HCT116 (cell line): ENCODE results near the gene METTL26. TPM values are rescaled to one million over a fixed set of nuclear protein-coding genes. Genes with fewer than 3 reads are reported as not detected.

Experiments
- ATAC-seq: fragments of 200-7000 bp; cut with Tn5 transposase; 2 replicates; pipeline ENCODE4 v1.9.1; 2020; ENCODE audit warnings: mild to moderate bottlenecking, moderate library complexity
- BruUV-seq: library from RNA; stranded (reverse); fragments of 400-500 nt; replicated peaks from 2 replicates; lab custom pipeline; 2021; lab: Mats Ljungman, UMichigan
- CTCF ChIA-PET: fragments of 300-600 bp; sonication (Branson Sonifier 250); formaldehyde crosslinking; loops from one replicate; lab custom pipeline; 2021; ENCODE audit warnings: antibody characterized with exemption; lab: Charles Lee
- POLR2A ChIA-PET: fragments of 300-600, 350-600 bp; sonication (Branson Sonifier 250); formaldehyde crosslinking; loops from one replicate; lab custom pipeline; 2021; ENCODE audit warnings: antibody characterized with exemption; lab: Charles Lee
- RAD21 ChIA-PET, 2 experiments: fragments of 300-600 bp; sonication (Branson Sonifier 250); formaldehyde crosslinking; loops; one replicate each; lab custom pipeline; 2023; ENCODE audit warnings: low total read pairs in 2 of 2; ENCODE audit not compliant: uncharacterized antibody in 2 of 2, unreplicated experiment in 2 of 2, low non-redundant PET in 1 of 2; lab: Charles Lee
- DNase-seq: peaks from one replicate; pipeline ENCODE4 v3.0.0-alpha.2; 2010; ENCODE audit warnings: low read depth, low spot score
- H2AFZ ChIP-seq: fragments of 200-600 bp; shearing (Covaris generic), sonication (generic); 2 replicates; pipeline ENCODE4 v1.6.1; 2017; ENCODE audit warnings: low read depth, mixed run types, mixed read lengths, antibody characterized with exemption, low read length; ENCODE audit not compliant: poor library complexity, severe bottlenecking
- H3K27ac ChIP-seq: 2 replicates; pipeline ENCODE4 v1.5.1; 2012; ENCODE audit warnings: low read depth, low read length
- H3K27me3 ChIP-seq: fragments of 200-600 bp; sonication (generic); 2 replicates; pipeline ENCODE4 v1.6.1; 2016; ENCODE audit warnings: mixed run types, low read length, mixed read lengths; ENCODE audit not compliant: insufficient read depth
- H3K36me3 ChIP-seq, 2 experiments: fragments of 200-500 bp in 1 of 2; fragments of 200-600 bp in 1 of 2; sonication (Bioruptor generic) in 1 of 2; sonication (generic) in 1 of 2; 2 replicates each; pipeline versions ENCODE4 v1.5.1 to v1.6.1; 2014 to 2016; ENCODE audit warnings: low read length in 2 of 2, inconsistent platforms in 1 of 2, mixed read lengths in 1 of 2, mixed run types in 1 of 2; ENCODE audit not compliant: insufficient read depth in 2 of 2, control insufficient read depth in 1 of 2
- H3K4me1 ChIP-seq, 2 experiments: fragments of 200-600 bp in 1 of 2; sonication (generic) in 1 of 2; 2 replicates each; pipeline versions ENCODE4 v1.5.1 to v1.6.1; 2012 to 2017; ENCODE audit warnings: low read length in 2 of 2, inconsistent platforms in 1 of 2, mild to moderate bottlenecking in 1 of 2, mixed read lengths in 1 of 2, mixed run types in 1 of 2, moderate library complexity in 1 of 2; ENCODE audit not compliant: insufficient read depth in 2 of 2, control insufficient read depth in 1 of 2
- H3K4me2 ChIP-seq: fragments of 200-600 bp; sonication (generic); 2 replicates; pipeline ENCODE4 v1.6.1; 2017; ENCODE audit warnings: mixed run types, low read length, mixed read lengths
- H3K4me3 ChIP-seq, 2 experiments: fragments of 200-600 bp in 1 of 2; sonication (generic) in 1 of 2; replicated peaks in 1 of 2; 2 replicates each; pipeline ENCODE4 v1.5.1; 2011 to 2016; ENCODE audit warnings: low read length in 2 of 2, control low read depth in 1 of 2, low read depth in 1 of 2, mild to moderate bottlenecking in 1 of 2, mixed read lengths in 1 of 2, mixed run types in 1 of 2
- H3K79me2 ChIP-seq: fragments of 200-600 bp; sonication (generic); 2 replicates; pipeline ENCODE4 v1.6.1; 2017; ENCODE audit warnings: mild to moderate bottlenecking, mixed run types, low read length, moderate library complexity, mixed read lengths; ENCODE audit not compliant: insufficient read depth
- H3K9ac ChIP-seq: fragments of 200-600 bp; sonication (generic); 2 replicates; pipeline ENCODE4 v1.6.1; 2016; ENCODE audit warnings: low read length, mixed read lengths
- H3K9me2 ChIP-seq: fragments of 200-600 bp; sonication (generic), shearing (Covaris generic); 2 replicates; pipeline ENCODE4 v1.6.1; 2017; ENCODE audit warnings: mixed run types, mild to moderate bottlenecking, moderate library complexity; ENCODE audit not compliant: insufficient read depth
- H3K9me3 ChIP-seq, 2 experiments: fragments of 200-500 bp in 1 of 2; fragments of 200-600 bp in 1 of 2; sonication (Bioruptor generic) in 1 of 2; sonication (generic) in 1 of 2; 2 replicates each; pipeline ENCODE4 v1.6.1; 2014 to 2017; ENCODE audit warnings: low read length in 2 of 2, mixed read lengths in 2 of 2, inconsistent platforms in 1 of 2, low read depth in 1 of 2, mild to moderate bottlenecking in 1 of 2, mixed run types in 1 of 2, moderate library complexity in 1 of 2; ENCODE audit not compliant: control insufficient read depth in 1 of 2, insufficient read depth in 1 of 2
- H4K20me1 ChIP-seq: fragments of 200-600 bp; sonication (generic), shearing (Covaris generic); 2 replicates; pipeline ENCODE4 v1.6.1; 2017; ENCODE audit warnings: mixed run types, mild to moderate bottlenecking, moderate library complexity; ENCODE audit not compliant: insufficient read depth
- ATF3 ChIP-seq: IDR thresholded peaks from 2 replicates; pipeline ENCODE4 v1.6.1; 2012
- CBX3 ChIP-seq: IDR thresholded peaks from 2 replicates; pipeline ENCODE4 v1.6.1; 2012; ENCODE audit warnings: low read depth
- CEBPB ChIP-seq: IDR thresholded peaks from 2 replicates; pipeline ENCODE4 v1.6.1; 2012; ENCODE audit warnings: low read depth
- CTCF ChIP-seq, 3 experiments: fragments of 200-600 bp in 1 of 3; sonication (generic) in 1 of 3; IDR thresholded peaks in 2 of 3; conservative IDR thresholded peaks in 1 of 3; 2 replicates each; pipeline ENCODE4 v1.5.1; 2012 to 2017; ENCODE audit warnings: low read depth in 2 of 3, low read length in 2 of 3, antibody characterized with exemption in 1 of 3, borderline replicate concordance in 1 of 3, control low read depth in 1 of 3, mild to moderate bottlenecking in 1 of 3, mixed read lengths in 1 of 3, mixed run types in 1 of 3, moderate library complexity in 1 of 3; ENCODE audit not compliant: insufficient read depth in 1 of 3
- ELF1 ChIP-seq: IDR thresholded peaks from 2 replicates; pipeline ENCODE4 v1.6.1; 2012; ENCODE audit warnings: low read depth, borderline replicate concordance
- EZH2 ChIP-seq: fragments of 200-600 bp; sonication (generic); IDR thresholded peaks from 2 replicates; pipeline ENCODE4 v1.6.1; 2017; ENCODE audit warnings: antibody characterized with exemption, mixed run types
- EZH2phosphoT487 ChIP-seq: fragments of 200-600 bp; IDR thresholded peaks from 2 replicates; pipeline ENCODE4 v1.6.1; 2018; ENCODE audit warnings: antibody characterized with exemption, borderline replicate concordance
- JUND ChIP-seq: IDR thresholded peaks from 2 replicates; pipeline ENCODE4 v1.6.1; 2012
- MAX ChIP-seq: IDR thresholded peaks from 2 replicates; pipeline ENCODE4 v1.6.1; 2012
- RAD21 ChIP-seq: IDR thresholded peaks from 2 replicates; pipeline ENCODE4 v1.6.1; 2012; ENCODE audit warnings: low read depth, mild to moderate bottlenecking
- REST ChIP-seq: IDR thresholded peaks from 2 replicates; pipeline ENCODE4 v1.6.1; 2012; ENCODE audit warnings: low read depth
- SRF ChIP-seq: IDR thresholded peaks from 2 replicates; pipeline ENCODE4 v1.6.1; 2012; ENCODE audit warnings: low read depth
- TCF7L2 ChIP-seq: IDR thresholded peaks from 2 replicates; pipeline ENCODE4 v1.7.0; 2011; ENCODE audit warnings: borderline replicate concordance, inconsistent platforms; ENCODE audit not compliant: insufficient read depth, insufficient read length; ENCODE audit errors: extremely low read depth
- YY1 ChIP-seq: IDR thresholded peaks from 2 replicates; pipeline ENCODE4 v1.6.1; 2011; ENCODE audit warnings: low read length, low read depth, moderate library complexity, mild to moderate bottlenecking; ENCODE audit not compliant: insufficient replicate concordance; ENCODE audit errors: extremely low read depth
- ZNF274 ChIP-seq: fragments of 200-500 bp; sonication (Bioruptor generic); IDR thresholded peaks from 2 replicates; pipeline ENCODE4 v1.6.1; 2014; ENCODE audit warnings: mild to moderate bottlenecking, low read depth, low read length, inconsistent platforms
- intact Hi-C: fragments of 100-400 bp; cut with micrococcal nuclease; formaldehyde crosslinking; loops from 2 replicates; pipeline ENCODE4 v1.10.0; 2022
- total RNA-seq: library from RNA; stranded (reverse); gene quantifications from one replicate; pipeline ENCODE4 v1.2.1, GENCODE V29; 2021; ENCODE audit not compliant: unreplicated experiment

Gene METTL26
- total RNA-seq, 1 experiment from 2014 or later = 85.7 TPM

GRCh38 chr16:624526-625070, 11.5 kb downstream of the METTL26 start:
- Histone ChIP-seq H3K79me2 (no peaks in the 10 kb centered on the region), H4K20me1 (no peaks in the 10 kb centered on the region), H2AFZ (no peak overlapping the region), H3K27ac (no peak overlapping the region), H3K36me3 (no peaks in the 10 kb centered on the region), H3K4me3 (no peak overlapping the region), H3K9me3 (no peaks in the 10 kb centered on the region), H3K9ac (no peak overlapping the region), H3K27me3 (no peaks in the 10 kb centered on the region), H3K9me2 (no peaks in the 10 kb centered on the region), H3K4me1 (peaks cover 35 to 53% of the 10 kb centered on the region in 2 experiments), H3K4me2 (no peak overlapping the region)
- DNase-seq (no peak), ATAC-seq (no peak)
- ChIA-PET POLR2A (no interaction called here), CTCF (no interaction called here), RAD21 (no interaction called here)
- intact Hi-C loops = loop anchor here (5.0 kb wide), 1 partner anchor 32 kb away; the partner anchor contains the start of gene RAB40C
- TF ChIP-seq TCF7L2 (no peak), ATF3 (no peak), ELF1 (no peak), REST (no peak), SRF (no peak), RAD21 (no peak), CTCF (IDR thresholded peaks at IDR 0.05 in 2 of 3, conservative IDR thresholded peaks at IDR 0.05 in 1 of 3; ENCODE audit: borderline replicate concordance in 1 of 3, insufficient read depth in 1 of 3, low read depth in 2 of 3, low read length in 2 of 3) (no peak), ZNF274 (no peak), MAX (no peak), CEBPB (no peak), EZH2 (no peak), JUND (no peak), CBX3 (no peak), EZH2phosphoT487 (no peak), YY1 (no peak)
- no TSS peak for BruUV-seq
